ENCODE measurements around the gene EIPR1. TPM values are rescaled to one million over a fixed set of nuclear protein-coding genes. Genes with fewer than 3 reads are reported as not detected.
"Not testable (repeated sequence)": the region's sequence is repeated elsewhere in the genome, so short reads cannot be mapped to it uniquely, and the experiment has no call there.

The EIPR1 gene
- total RNA-seq, 2 experiments from 2014 or later, result 31.0 to 34.6 TPM

- POLR2A ChIA-PET, result no interaction called here
These were observed 81.2 kb downstream of the EIPR1 start for GRCh38 chr2:3296182-3296972.

DNA sequence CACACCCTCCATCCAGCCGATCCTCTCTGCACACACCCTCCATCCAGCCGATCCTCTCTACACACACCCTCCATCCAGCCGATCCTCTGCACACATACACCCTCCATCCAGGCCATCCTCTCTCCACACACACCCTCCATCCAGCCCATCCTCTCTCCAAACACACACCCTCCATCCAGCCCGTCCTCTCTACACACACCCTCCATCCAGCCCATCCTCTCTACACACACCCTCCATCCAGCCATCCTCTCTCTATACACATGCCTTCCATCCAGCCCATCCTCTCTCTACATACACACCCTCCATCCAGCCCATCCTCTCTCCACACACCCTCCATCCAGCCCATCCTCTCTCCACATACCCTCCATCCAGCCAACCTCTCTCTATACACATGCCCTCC, 83.1 kb downstream of the EIPR1 start:
- no peaks in the 10 kb centered on the region for H3K9me3 Mint-ChIP-seq
- no peak for ATAC-seq (ENCODE audit: low read depth)

More at GRCh38 chr2:3296182-3296972, 81.2 kb downstream of the EIPR1 start:
- Mint-ChIP-seq H3K9me3 (no peaks in the 10 kb centered on the region), H3K27me3 (no peaks in the 10 kb centered on the region), H3K36me3 (peaks cover 6% of the 10 kb centered on the region), H3K27ac (no peak overlapping the region), H3K4me1 (peaks cover 5% of the 10 kb centered on the region), H3K4me3 (no peak overlapping the region)
- DNase-seq (no peak), ATAC-seq (ENCODE audit: low read depth) (no peak)

DNA sequence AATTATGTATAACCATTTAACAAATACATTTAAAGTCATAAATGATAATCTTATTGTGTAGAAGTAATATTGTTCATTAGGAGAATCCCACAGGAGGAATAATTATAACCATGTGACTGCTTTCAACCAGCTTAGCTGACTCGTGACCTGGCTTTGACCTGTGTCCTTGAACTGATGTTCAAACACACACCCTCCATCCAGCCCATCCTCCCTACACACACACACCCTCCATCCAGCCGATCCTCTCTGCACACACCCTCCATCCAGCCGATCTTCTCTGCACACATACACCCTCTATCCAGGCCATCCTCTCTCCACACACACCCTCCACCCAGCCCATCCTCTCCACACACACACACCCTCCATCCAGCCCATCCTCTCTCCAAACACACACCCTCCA, 83.5 kb downstream of the EIPR1 start:
- Mint-ChIP-seq H3K9me3 (no peaks in the 10 kb centered on the region), H3K4me1 (peaks cover 6% of the 10 kb centered on the region), H3K36me3 (peaks cover 8% of the 10 kb centered on the region), H3K27me3 (no peaks in the 10 kb centered on the region), H3K4me3 (no peak overlapping the region), H3K27ac (no peak overlapping the region)
- POLR2A ChIA-PET, result no interaction called here
- DNase-seq (no peak), ATAC-seq (ENCODE audit: low read depth) (no peak)

More for the DNA sequence above, 83.1 kb downstream of the EIPR1 start:
- H3K4me3 Mint-ChIP-seq, result no peak overlapping the region
- DNase-seq, result no peak
- POLR2A ChIA-PET, result no interaction called here
- peaks cover 5% of the 10 kb centered on the region for H3K4me1 Mint-ChIP-seq
- no peaks in the 10 kb centered on the region for H3K27me3 Mint-ChIP-seq
- no peak overlapping the region for H3K27ac Mint-ChIP-seq
- H3K36me3 Mint-ChIP-seq, result peaks cover 8% of the 10 kb centered on the region

GRCh38 chr2:3293221-3293620, 84.4 kb downstream of the EIPR1 start:
- DNase-seq (no peak), ATAC-seq (ENCODE audit: low read depth) (no peak)
- peaks cover 10% of the 10 kb centered on the region for H3K36me3 Mint-ChIP-seq
- no peaks in the 10 kb centered on the region for H3K27me3 Mint-ChIP-seq
- POLR2A ChIA-PET, result no interaction called here
- no peak overlapping the region for H3K27ac Mint-ChIP-seq
- no peaks in the 10 kb centered on the region for H3K9me3 Mint-ChIP-seq
- H3K4me3 Mint-ChIP-seq, result no peak overlapping the region
- H3K4me1 Mint-ChIP-seq, result peaks cover 1% of the 10 kb centered on the region

GRCh38 chr2:3292416-3292815, 85.2 kb downstream of the EIPR1 start:
- Mint-ChIP-seq H3K27me3 (no peaks in the 10 kb centered on the region), H3K27ac (no peak overlapping the region), H3K4me3 (no peak overlapping the region), H3K4me1 (peaks cover 1% of the 10 kb centered on the region), H3K9me3 (peaks cover 3% of the 10 kb centered on the region), H3K36me3 (peaks cover 10% of the 10 kb centered on the region)
- POLR2A ChIA-PET, result no interaction called here
- DNase-seq (no peak), ATAC-seq (ENCODE audit: low read depth) (no peak)

- Mint-ChIP-seq H3K36me3 (peaks cover 15% of the 10 kb centered on the region), H3K4me3 (no peak overlapping the region), H3K27ac (no peak overlapping the region), H3K27me3 (no peaks in the 10 kb centered on the region), H3K4me1 (peaks cover 3% of the 10 kb centered on the region), H3K9me3 (peaks cover 8% of the 10 kb centered on the region)
- no peak for DNase-seq
- no peak for ATAC-seq (ENCODE audit: low read depth)
- POLR2A ChIA-PET, result no interaction called here
These were observed 85.9 kb downstream of the EIPR1 start for GRCh38 chr2:3291750-3292149.

DNA sequence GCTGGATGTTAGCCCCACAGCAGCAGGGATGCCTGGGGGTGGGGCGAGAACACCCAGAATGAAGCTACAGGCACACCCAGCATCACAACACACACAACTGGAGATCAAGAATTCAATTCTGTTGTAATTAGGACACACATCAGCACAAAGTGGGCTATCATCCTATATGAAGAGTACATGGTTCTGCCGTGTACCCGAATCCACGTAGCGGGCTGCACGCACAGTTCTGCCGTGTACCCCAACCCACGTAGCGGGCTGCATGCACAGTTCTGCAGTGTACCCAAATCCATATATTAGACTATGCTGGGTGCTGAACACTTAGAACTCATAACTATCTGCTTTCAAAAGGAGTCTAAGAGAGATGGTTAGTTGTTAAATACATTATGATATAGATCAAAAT, 86.5 kb downstream of the EIPR1 start:
- H3K4me1 Mint-ChIP-seq, result peaks cover 3% of the 10 kb centered on the region
- H3K27me3 Mint-ChIP-seq, result no peaks in the 10 kb centered on the region
- DNase-seq, result no peak
- POLR2A ChIA-PET, result no interaction called here
- peaks cover 15% of the 10 kb centered on the region for H3K36me3 Mint-ChIP-seq
- no peak overlapping the region for H3K4me3 Mint-ChIP-seq
- peaks cover 8% of the 10 kb centered on the region for H3K9me3 Mint-ChIP-seq
- H3K27ac Mint-ChIP-seq, result no peak overlapping the region
- no peak for ATAC-seq (ENCODE audit: low read depth)

DNA sequence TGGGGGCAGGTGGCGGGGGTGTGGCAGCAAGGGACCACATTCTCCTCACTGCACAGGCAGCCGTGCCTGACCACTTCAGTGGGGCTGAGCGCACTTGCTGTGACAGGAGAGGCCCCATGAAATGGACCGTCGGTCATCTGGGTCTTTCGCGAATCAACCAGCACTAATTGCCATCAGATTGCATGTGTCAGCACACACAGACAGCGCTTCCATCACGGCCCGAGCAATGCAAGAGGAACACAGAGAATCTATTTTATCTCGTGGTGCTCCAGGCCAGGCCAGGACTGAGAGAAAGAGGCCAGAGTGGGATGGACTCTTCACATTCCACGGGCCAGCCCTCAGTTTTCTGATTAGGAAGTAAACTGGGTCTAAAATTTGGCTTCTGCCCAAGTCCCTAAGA, 87.0 kb downstream of the EIPR1 start:
- DNase-seq (no peak), ATAC-seq (ENCODE audit: low read depth) (no peak)
- Mint-ChIP-seq H3K9me3 (peaks cover 8% of the 10 kb centered on the region), H3K27ac (no peak overlapping the region), H3K27me3 (no peaks in the 10 kb centered on the region), H3K4me1 (peaks cover 3% of the 10 kb centered on the region), H3K36me3 (peaks cover 15% of the 10 kb centered on the region), H3K4me3 (no peak overlapping the region)
- POLR2A ChIA-PET, result no interaction called here

GRCh38 chr2:3289971-3290370, 87.6 kb downstream of the EIPR1 start:
- Mint-ChIP-seq H3K36me3 (peaks cover 15% of the 10 kb centered on the region), H3K4me1 (peaks cover 3% of the 10 kb centered on the region), H3K27me3 (no peaks in the 10 kb centered on the region), H3K27ac (no peak overlapping the region), H3K9me3 (peaks cover 8% of the 10 kb centered on the region), H3K4me3 (no peak overlapping the region)
- POLR2A ChIA-PET, result no interaction called here
- ATAC-seq (ENCODE audit: low read depth) (no peak), DNase-seq (no peak)

DNA sequence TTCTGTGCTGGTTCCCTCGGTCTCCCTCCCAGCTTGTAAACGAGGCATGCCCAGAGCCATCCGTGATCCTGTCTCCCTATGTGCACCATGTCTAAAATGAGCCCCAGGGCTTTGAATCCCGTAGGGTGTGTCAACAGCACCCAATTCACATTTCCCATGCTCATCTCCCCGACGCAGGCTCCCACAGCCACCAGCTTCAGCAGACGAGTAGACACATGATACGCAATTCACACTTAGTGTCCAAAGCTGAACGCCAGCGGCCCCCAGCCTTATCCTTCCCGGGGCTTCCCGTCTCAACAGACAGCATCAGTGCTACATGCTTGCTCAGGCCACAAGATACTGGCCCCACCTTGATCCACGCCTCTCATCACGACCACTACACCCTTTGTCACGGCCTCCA, 88.1 kb downstream of the EIPR1 start:
- ATAC-seq (ENCODE audit: low read depth) (no peak), DNase-seq (no peak)
- H3K27ac Mint-ChIP-seq, result no peak overlapping the region
- peaks cover 15% of the 10 kb centered on the region for H3K36me3 Mint-ChIP-seq
- H3K9me3 Mint-ChIP-seq, result peaks cover 8% of the 10 kb centered on the region
- POLR2A ChIA-PET, result no interaction called here
- H3K4me1 Mint-ChIP-seq, result peaks cover 3% of the 10 kb centered on the region
- H3K4me3 Mint-ChIP-seq, result no peak overlapping the region
- H3K27me3 Mint-ChIP-seq, result no peaks in the 10 kb centered on the region

DNA sequence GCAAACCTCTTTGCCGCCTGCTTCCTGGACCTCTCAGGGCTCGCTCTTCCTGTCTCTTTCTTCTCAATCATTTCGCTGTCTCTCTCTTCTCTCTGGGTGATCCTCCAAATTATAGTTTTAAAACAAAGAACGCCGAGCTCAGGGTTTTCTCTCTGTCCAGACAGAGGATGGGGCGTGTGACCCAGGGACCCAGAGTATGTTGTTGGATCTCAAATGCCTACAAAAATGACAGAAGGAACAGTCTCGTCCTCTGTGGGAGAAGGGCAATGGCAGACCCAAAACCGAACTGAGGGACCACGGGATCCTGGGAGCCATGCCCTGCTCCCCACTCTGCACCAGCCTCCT, 88.5 kb downstream of the EIPR1 start:
- H3K27ac Mint-ChIP-seq, result no peak overlapping the region

DNA sequence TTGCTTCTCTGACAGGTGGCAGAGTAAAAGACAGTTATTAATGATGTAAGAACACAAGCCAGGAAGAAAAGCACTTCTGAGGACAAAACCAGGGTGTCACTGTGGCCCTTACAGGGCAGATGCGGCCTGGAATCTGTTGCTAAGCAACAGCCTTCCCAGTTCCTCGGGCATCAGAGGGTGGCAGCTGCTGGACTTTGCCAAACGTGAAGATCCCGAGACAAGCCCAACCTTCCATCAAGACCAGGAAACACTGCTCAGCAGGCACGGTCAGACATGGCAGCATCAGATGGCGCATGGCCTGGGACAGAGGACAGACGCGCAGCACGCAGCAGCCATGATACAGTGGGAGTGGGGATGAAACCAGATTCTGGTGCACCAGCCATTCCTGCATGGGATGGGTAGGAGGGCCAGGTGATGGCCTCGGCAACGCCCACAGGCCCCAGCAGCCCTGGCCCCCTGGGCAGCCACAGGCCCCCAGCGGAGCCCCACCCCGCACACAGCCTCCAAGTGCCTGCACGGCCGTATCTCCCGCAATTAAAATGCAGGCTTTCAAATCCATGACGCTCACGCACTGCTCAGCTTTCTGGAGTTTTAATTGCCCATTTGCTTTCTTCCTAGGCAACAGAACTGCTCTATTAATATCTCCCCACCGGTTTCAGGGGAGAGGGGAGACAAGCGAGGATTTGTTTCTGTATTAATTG, 89.0 kb downstream of the EIPR1 start:
- Mint-ChIP-seq H3K27me3 (no peaks in the 10 kb centered on the region), H3K27ac (no peak overlapping the region), H3K9me3 (peaks cover 8% of the 10 kb centered on the region), H3K4me3 (no peak overlapping the region), H3K36me3 (peaks cover 15% of the 10 kb centered on the region), H3K4me1 (peaks cover 3% of the 10 kb centered on the region)
- DNase-seq, result no peak
- POLR2A ChIA-PET, result no interaction called here
- no peak for ATAC-seq (ENCODE audit: low read depth)

More for the DNA sequence above, 88.5 kb downstream of the EIPR1 start:
- Mint-ChIP-seq H3K9me3 (peaks cover 8% of the 10 kb centered on the region), H3K36me3 (peaks cover 15% of the 10 kb centered on the region), H3K27me3 (no peaks in the 10 kb centered on the region), H3K4me1 (peaks cover 3% of the 10 kb centered on the region), H3K4me3 (no peak overlapping the region)
- DNase-seq (no peak), ATAC-seq (ENCODE audit: low read depth) (no peak)
- POLR2A ChIA-PET, result no interaction called here

DNA sequence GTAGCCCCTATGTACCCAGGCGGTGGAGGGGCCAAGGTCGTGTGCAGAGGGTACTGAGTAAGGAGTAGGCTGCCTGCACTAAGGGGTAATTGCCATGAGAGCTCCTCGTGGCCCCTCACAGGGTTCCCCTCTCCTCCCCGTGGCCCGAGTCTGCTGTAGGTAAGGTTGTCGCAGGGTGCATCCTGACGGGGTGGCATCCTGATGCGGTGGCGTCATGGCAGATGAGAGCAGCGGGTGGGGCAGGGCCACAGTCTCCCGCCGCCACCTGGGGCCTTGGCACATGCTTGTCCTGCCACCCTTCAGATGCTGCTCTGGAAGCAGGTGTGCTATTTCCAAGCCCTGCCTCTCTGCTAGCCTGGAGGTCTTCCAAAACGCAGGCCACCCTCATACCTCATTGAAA, 89.7 kb downstream of the EIPR1 start:
- Mint-ChIP-seq H3K4me1 (peaks cover 3% of the 10 kb centered on the region), H3K27ac (no peak overlapping the region), H3K27me3 (no peaks in the 10 kb centered on the region), H3K9me3 (peaks cover 8% of the 10 kb centered on the region), H3K36me3 (peaks cover 15% of the 10 kb centered on the region), H3K4me3 (no peak overlapping the region)
- no peak for ATAC-seq (ENCODE audit: low read depth)
- POLR2A ChIA-PET, result no interaction called here
- no peak for DNase-seq

GRCh38 chr2:3286646-3287036, 91.0 kb downstream of the EIPR1 start:
- H3K9me3 Mint-ChIP-seq; H3K4me3 Mint-ChIP-seq; H3K4me1 Mint-ChIP-seq; ATAC-seq (ENCODE audit: low read depth); POLR2A ChIA-PET; H3K27ac Mint-ChIP-seq; H3K27me3 Mint-ChIP-seq; DNase-seq: not testable (repeated sequence)
- peaks cover 15% of the 10 kb centered on the region for H3K36me3 Mint-ChIP-seq

All from activated naive CD8-positive, alpha-beta T cell treated with anti-CD3 and anti-CD28 coated beads, Interleukin-2, amount 10 ng/mL, durations not matched to agents 7 days and 5 days (primary cell).